Heart left ventricle (tissue), 13 donors: ENCODE measurements around the gene KANSL1.

Source experiments
- POLR2A ChIP-seq, 2 donors: fragments of 450-650 bp; IDR thresholded peaks; one replicate each; pipeline ENCODE4 v1.6.1; 2017; ENCODE audit warnings: antibody characterized with exemption in 2 of 2, mild to moderate bottlenecking in 2 of 2, moderate library complexity in 2 of 2
- TF ChIP-seq, protein P1 (sequence below), 12 donors: fragments of 200-600 bp; sonication (generic) in 4 of 12; IDR thresholded peaks; one replicate each; pipeline versions ENCODE4 v1.5.0 to v1.8.0; 2018 to 2022; ENCODE audit warnings: antibody characterized with exemption in 12 of 12, mild to moderate bottlenecking in 5 of 12
- donor health status: ischemic (EF 13 %, LVEDD 7.1; RV severe dilation, severe dysfunction).
- donor health status: DM: no; HTN: yes; CAD: no.
- donor health status: DM: no; HTN: no; CAD: no.
- donor health status: ischemic (EF 25% LVEDD 6.9; RV normal size, moderate dysfunction).
- donor health status: ischemic (EF 25% LVEDD 5.7; RV mildly dilated, moderate dysfunction).
- donor health status: ischemic (EF 35%, LVEDD 5.7; RV mildly dilated, moderate dysfunction).
- donor health status: nonischemic (EF 11% LVEDD 7.7; RV severe dilation, severe dysfunction).
- donor health status: DM: yes; HTN: yes; CAD: no.
- donor health status: PGD.
- donor health status: ischemic (EF 29% LVEDD 5.4; RV normal size, mild dysfunction).
- donor health status: nonischemic (EF 23%, LVEDD 6.1; RV moderate dilation, normal function).

DNA sequence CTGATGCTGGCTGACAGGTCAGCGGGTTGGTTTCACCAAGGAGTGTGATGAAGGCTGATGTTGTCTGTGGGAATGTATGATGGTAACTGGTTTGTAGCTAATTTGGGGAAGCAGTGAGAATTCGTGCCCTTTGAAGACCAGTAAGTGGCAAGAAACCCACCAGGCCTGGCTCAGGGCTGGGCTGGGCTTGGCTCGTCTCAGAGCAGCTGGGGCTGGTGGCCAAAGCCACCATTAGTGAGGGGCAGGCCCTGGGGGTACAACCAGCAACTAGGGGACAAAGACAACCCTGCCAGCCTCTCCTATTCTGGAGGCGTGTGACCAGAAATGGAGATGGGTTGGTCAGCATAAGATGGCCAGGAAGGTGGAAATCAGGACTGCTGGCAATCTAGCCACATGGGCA, 207.2 kb downstream of the KANSL1 start:
- TF ChIP-seq, protein P1, sequence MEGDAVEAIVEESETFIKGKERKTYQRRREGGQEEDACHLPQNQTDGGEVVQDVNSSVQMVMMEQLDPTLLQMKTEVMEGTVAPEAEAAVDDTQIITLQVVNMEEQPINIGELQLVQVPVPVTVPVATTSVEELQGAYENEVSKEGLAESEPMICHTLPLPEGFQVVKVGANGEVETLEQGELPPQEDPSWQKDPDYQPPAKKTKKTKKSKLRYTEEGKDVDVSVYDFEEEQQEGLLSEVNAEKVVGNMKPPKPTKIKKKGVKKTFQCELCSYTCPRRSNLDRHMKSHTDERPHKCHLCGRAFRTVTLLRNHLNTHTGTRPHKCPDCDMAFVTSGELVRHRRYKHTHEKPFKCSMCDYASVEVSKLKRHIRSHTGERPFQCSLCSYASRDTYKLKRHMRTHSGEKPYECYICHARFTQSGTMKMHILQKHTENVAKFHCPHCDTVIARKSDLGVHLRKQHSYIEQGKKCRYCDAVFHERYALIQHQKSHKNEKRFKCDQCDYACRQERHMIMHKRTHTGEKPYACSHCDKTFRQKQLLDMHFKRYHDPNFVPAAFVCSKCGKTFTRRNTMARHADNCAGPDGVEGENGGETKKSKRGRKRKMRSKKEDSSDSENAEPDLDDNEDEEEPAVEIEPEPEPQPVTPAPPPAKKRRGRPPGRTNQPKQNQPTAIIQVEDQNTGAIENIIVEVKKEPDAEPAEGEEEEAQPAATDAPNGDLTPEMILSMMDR (IDR thresholded peaks at IDR 0.05), result no peak
- no peak for TF ChIP-seq POLR2A (IDR thresholded peaks at IDR 0.05)
